Upper lobe of left lung (tissue), 6 donors: ENCODE results near the gene CHIT1. TPM values are rescaled to one million over a fixed set of nuclear protein-coding genes. Genes with fewer than 3 reads are reported as not detected.

Experiments used
- ATAC-seq, 2 donors: fragments of 200-7000 bp; cut with Tn5 transposase; one replicate each; pipeline ENCODE4 v1.9.1; 2022; ENCODE audit warnings: mild to moderate bottlenecking in 2 of 2, moderate library complexity in 2 of 2; ENCODE audit not compliant: low FRiP score in 2 of 2
- DNase-seq, 2 donors: peaks; one replicate each; pipeline ENCODE4 v3.0.0-alpha.2; 2019 to 2020
- H3K27ac ChIP-seq, 4 donors: fragments of 200-600 bp; sonication (generic); one replicate each; pipeline ENCODE4 v1.5.1; 2016 to 2019
- H3K27me3 ChIP-seq, 4 donors: fragments of 200-600 bp; sonication (generic); one replicate each; pipeline ENCODE4 v1.5.1; 2017 to 2019
- H3K36me3 ChIP-seq, 4 donors: fragments of 200-600 bp; sonication (generic); one replicate each; pipeline ENCODE4 v1.5.1; 2016 to 2019
- H3K4me1 ChIP-seq, 4 donors: fragments of 200-600 bp; sonication (generic); one replicate each; pipeline ENCODE4 v1.5.1; 2018 to 2019
- H3K4me3 ChIP-seq, 4 donors: fragments of 200-600 bp; sonication (generic); one replicate each; pipeline ENCODE4 v1.5.1; 2017 to 2019; ENCODE audit warnings: mild to moderate bottlenecking in 2 of 4, moderate library complexity in 1 of 4
- H3K9me3 ChIP-seq, 4 donors: fragments of 200-600 bp; sonication (generic); one replicate each; pipeline ENCODE4 v1.5.1; 2018 to 2019
- CTCF ChIP-seq, 6 experiments: fragments of 450-650 bp in 4 of 6; fragments of 200-600 bp in 2 of 6; sonication (generic) in 2 of 6; IDR thresholded peaks; one replicate each; pipeline ENCODE4 v1.5.1; 2016 to 2019; ENCODE audit warnings: antibody characterized with exemption in 6 of 6
- EP300 ChIP-seq, 4 donors: sonication (generic); formaldehyde crosslinking; IDR thresholded peaks; one replicate each; pipeline ENCODE4 v1.5.1; 2017; ENCODE audit warnings: antibody characterized with exemption in 4 of 4, control low read depth in 2 of 4
- POLR2A ChIP-seq, 4 donors: fragments of 450-650 bp; IDR thresholded peaks; one replicate each; pipeline ENCODE4 v1.5.1; 2016 to 2017; ENCODE audit warnings: antibody characterized with exemption in 4 of 4, mild to moderate bottlenecking in 2 of 4
- POLR2AphosphoS5 ChIP-seq, 2 donors: sonication (generic); formaldehyde crosslinking; IDR thresholded peaks; one replicate each; pipeline ENCODE4 v1.5.1; 2017; ENCODE audit warnings: antibody characterized with exemption in 2 of 2
- WGBS, 2 donors: methylation state at CpG; one replicate each; pipeline ENCODE4 v1.1.5; 2017 to 2018; 5-methylcytosine and 5-hydroxymethylcytosine counted together
- total RNA-seq, 6 donors: library from RNA; depleted of rRNA in 4 of 6; stranded (reverse); fragments of >200 nt in 4 of 6; gene quantifications; one replicate each; pipeline versions ENCODE4 v1.1.0 to v1.2.1, GENCODE V29; 2016 to 2021
- donor health status: DM: no; HTN: no; CAD: no; lungs with moderate emphysema.
- donor health status: DM: no; HTN: yes; CAD: no; lungs with severe emphysema.

CHIT1 gene
- total RNA-seq, 6 donors from 2014 or later: 2.0 to 97.4 (median 3.7) TPM

GRCh38 chr1:203273206-203273868 lies 43.9 kb upstream of the CHIT1 start:
- Histone ChIP-seq H3K4me1 (peaks cover 22 to 63% (median 57%) of the 10 kb centered on the region in 4 donors), H3K4me3 (peak overlapping the region in 3 of 4 donors; percentile 17 to 38 (median 35)), H3K27me3 (no peaks in the 10 kb centered on the region), H3K36me3 (no peaks in the 10 kb centered on the region), H3K27ac (peak overlapping the region; percentile 70 to 84 (median 79)), H3K9me3 (no peaks in the 10 kb centered on the region)
- TF ChIP-seq CTCF (IDR thresholded peaks at IDR 0.05) (peak; percentile 96 to 99 (median 98)), EP300 (IDR thresholded peaks at IDR 0.05) (no peak), POLR2AphosphoS5 (IDR thresholded peaks at IDR 0.05) (peak; percentile 48 to 75), POLR2A (IDR thresholded peaks at IDR 0.05) (no peak)
- peak; percentile 84 to 89 for ATAC-seq
- 23 to 34% methylated on average over 11 to 31 of the region's 32 CpGs for WGBS, 2 donors
- DNase-seq: peak; percentile 94 to 96

GRCh38 chr1:203272633-203273205 lies 43.2 kb upstream of the CHIT1 start:
- no peaks in the 10 kb centered on the region for H3K36me3 ChIP-seq
- peak overlapping the region in 3 of 4 donors; percentile 70 to 84 (median 84) for H3K27ac ChIP-seq
- peaks cover 18 to 57% (median 54%) of the 10 kb centered on the region in 4 donors for H3K4me1 ChIP-seq
- WGBS, 2 donors: 34% methylated on average over 15 of the region's 17 CpGs; no CpG with 5 or more reads in 1 of the 2 donors
- H3K9me3 ChIP-seq: no peaks in the 10 kb centered on the region
- no peak for ATAC-seq
- TF ChIP-seq POLR2A (IDR thresholded peaks at IDR 0.05) (no peak), POLR2AphosphoS5 (IDR thresholded peaks at IDR 0.05) (no peak), CTCF (IDR thresholded peaks at IDR 0.05) (no peak), EP300 (IDR thresholded peaks at IDR 0.05) (no peak)
- H3K27me3 ChIP-seq: no peaks in the 10 kb centered on the region
- H3K4me3 ChIP-seq: peak overlapping the region in 3 of 4 donors; percentile 17 to 38 (median 35)
- peak in 1 of 2 donors; percentile 13 for DNase-seq

GRCh38 chr1:203271962-203272632 lies 42.6 kb upstream of the CHIT1 start:
- no peak for TF ChIP-seq POLR2AphosphoS5 (IDR thresholded peaks at IDR 0.05)
- TF ChIP-seq EP300 (IDR thresholded peaks at IDR 0.05): no peak
- no peak for TF ChIP-seq POLR2A (IDR thresholded peaks at IDR 0.05)
- ATAC-seq: no peak
- DNase-seq: peak in 1 of 2 donors; percentile 32
- H3K9me3 ChIP-seq: no peaks in the 10 kb centered on the region
- WGBS, 2 donors: 53 to 66% methylated on average over 4 to 6 of the region's 6 CpGs
- H3K27me3 ChIP-seq: no peaks in the 10 kb centered on the region
- H3K36me3 ChIP-seq: no peaks in the 10 kb centered on the region
- no peak overlapping the region for H3K4me3 ChIP-seq
- H3K4me1 ChIP-seq: peaks cover 14 to 56% (median 52%) of the 10 kb centered on the region in 4 donors
- H3K27ac ChIP-seq: peak overlapping the region in 2 of 4 donors; percentile 49 to 68

- Histone ChIP-seq H3K9me3 (no peaks in the 10 kb centered on the region), H3K4me3 (peak overlapping the region in 1 of 4 donors; percentile 26), H3K27ac (peak overlapping the region in 3 of 4 donors; percentile 7 to 68 (median 49)), H3K36me3 (no peaks in the 10 kb centered on the region), H3K4me1 (peaks cover 12 to 53% (median 48%) of the 10 kb centered on the region in 4 donors), H3K27me3 (no peaks in the 10 kb centered on the region)
- 28 to 34% methylated on average over 8 of the region's 8 CpGs for WGBS, 2 donors
- DNase-seq: peak in 1 of 2 donors; percentile 91
- peak in 1 of 4 donors; percentile 15 for TF ChIP-seq POLR2A (IDR thresholded peaks at IDR 0.05)
- peak in 1 of 2 donors; percentile 15 for TF ChIP-seq POLR2AphosphoS5 (IDR thresholded peaks at IDR 0.05)
- no peak for TF ChIP-seq EP300 (IDR thresholded peaks at IDR 0.05)
- no peak for TF ChIP-seq CTCF (IDR thresholded peaks at IDR 0.05)
- peak; percentile 55 to 68 for ATAC-seq
Measured at GRCh38 chr1:203271018-203271743, 41.7 kb upstream of the CHIT1 start.
